Posterior vena cava (tissue), 2 donors: ENCODE data around the gene RUFY3. TPM values are rescaled to one million over a fixed set of nuclear protein-coding genes. Genes with fewer than 3 reads are reported as not detected.
"Not testable (repeated sequence)": the region's sequence is repeated elsewhere in the genome, so short reads cannot be mapped to it uniquely, and the experiment has no call there.

Source experiments
- DNase-seq: peaks from one replicate; pipeline ENCODE4 v3.0.0-alpha.2; 2020; ENCODE audit warnings: low spot score
- intact Hi-C, 2 donors: fragments of 100-400 bp; cut with DNase I; formaldehyde crosslinking; loops; one replicate each; pipeline versions ENCODE4 v1.14.1 to v1.14.2; 2022 to 2023
- total RNA-seq, 2 donors: library from RNA; stranded (reverse); fragmentation: NEBNext Ultra II Directional; extraction: Animal tissue kit (Norgen Biotek cat#: 25700); gene quantifications; one replicate each; pipeline ENCODE4 v1.2.1, GENCODE V29; 2021
- donor health status: DM: yes; HTN: yes; CAD: no.
- donor health status: DM: yes; HTN: yes; CAD: no.

Gene RUFY3
- total RNA-seq, 2 donors from 2014 or later: 58.5 to 62.3 TPM

GRCh38 chr4:70760662-70761061 is 38.9 kb downstream of the RUFY3 start:
- no peak for DNase-seq
- intact Hi-C loops: no loop called here

- DNase-seq: no peak
- intact Hi-C loops: no loop called here
These were observed 39.6 kb downstream of the RUFY3 start for GRCh38 chr4:70761276-70761816.

DNA sequence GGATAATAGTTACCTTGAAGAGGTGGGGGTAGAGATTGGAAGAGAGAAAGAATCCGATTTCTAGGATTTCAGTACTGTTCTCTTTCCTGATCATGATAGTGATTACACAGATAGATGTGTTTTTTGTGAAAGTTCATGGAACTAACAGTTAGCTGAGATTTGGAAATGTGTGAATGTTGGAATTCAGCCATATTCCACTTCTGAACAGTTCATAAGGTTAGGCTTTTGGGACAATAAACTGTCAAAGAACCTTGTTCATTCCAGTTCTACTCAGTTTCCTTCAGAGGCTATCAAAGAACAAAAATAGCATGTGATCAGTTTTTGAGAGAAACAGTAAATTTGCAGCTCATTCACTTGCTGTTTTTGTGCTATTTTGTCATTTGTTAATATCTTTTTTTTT is 43.6 kb downstream of the RUFY3 start:
- intact Hi-C loops: no loop called here
- DNase-seq: no peak

DNA sequence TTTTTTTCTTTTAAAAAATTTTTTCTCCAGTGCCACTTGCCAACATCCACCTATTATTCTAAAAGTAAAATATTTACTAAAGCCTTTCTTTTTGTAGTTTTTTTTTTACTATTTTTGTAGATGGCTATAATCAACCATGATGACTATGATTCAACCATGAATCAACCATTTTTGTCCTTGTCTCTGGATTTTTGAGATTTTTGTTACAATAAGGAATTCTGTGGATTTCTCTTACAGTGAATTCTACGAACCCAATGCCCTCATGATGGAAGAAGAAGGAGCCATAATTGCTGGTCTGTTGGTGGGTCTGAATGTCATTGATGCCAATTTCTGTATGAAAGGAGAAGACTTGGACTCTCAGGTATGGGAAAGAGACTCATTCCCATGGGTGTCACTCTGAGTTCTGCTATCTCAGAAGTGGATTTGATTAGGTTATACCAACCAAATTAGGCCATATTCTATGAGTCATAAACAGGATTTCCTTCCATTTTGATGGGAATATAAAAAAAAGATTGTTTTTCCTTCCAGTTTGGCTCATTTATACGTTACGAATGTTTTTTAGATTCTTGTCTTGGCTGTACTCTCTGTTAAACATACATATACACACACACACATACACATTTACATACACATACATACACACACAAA is 46.7 kb downstream of the RUFY3 start:
- no peak for DNase-seq
- intact Hi-C loops: no loop called here

- DNase-seq, intact Hi-C loops: not testable (repeated sequence)
These were observed 47.6 kb downstream of the RUFY3 start for GRCh38 chr4:70769396-70769795.

GRCh38 chr4:70772929-70773555 is 51.3 kb downstream of the RUFY3 start:
- no peak for DNase-seq
- intact Hi-C loops: no loop called here

- DNase-seq: no peak
- intact Hi-C loops: no loop called here
These were observed 57.2 kb downstream of the RUFY3 start for GRCh38 chr4:70778888-70779422.

DNA sequence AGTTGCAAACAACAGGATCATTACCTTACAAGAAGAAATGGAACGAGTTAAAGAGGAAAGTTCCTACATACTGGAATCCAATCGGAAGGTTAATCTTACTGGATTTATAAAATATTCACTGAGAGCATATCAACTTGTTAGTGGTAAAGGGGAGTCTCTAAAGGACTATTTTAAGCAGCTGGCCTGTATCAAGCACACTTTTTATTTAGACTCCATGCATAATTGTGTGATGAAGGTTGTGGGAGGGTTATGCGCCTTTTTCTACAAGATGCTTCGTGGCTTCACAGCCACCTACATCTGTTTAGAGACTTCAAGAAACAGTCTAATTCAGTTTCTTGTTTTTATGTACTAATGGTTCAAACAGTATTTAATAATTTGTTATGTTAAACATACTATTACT is 61.3 kb downstream of the RUFY3 start:
- intact Hi-C loops: no loop called here
- no peak for DNase-seq

DNA sequence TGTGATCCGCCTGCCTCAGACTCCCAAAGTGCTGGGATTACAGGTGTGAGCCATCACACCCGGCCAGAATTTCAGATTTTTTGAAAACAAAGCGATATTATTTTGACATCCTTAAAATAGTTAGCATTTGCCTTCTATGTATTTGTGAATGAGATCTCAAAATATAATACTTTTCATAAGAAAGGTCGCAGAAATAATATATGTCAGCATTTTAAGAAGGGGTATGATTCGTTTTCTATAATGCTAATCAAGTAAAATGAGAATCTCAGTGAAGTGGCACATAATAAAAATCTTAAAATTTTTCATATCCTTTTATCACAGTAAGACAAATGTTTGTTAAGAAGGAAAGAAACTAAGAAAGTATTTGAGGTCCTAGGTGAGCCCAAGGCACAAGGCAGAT is 65.7 kb downstream of the RUFY3 start:
- intact Hi-C loops: no loop called here
- no peak for DNase-seq

DNA sequence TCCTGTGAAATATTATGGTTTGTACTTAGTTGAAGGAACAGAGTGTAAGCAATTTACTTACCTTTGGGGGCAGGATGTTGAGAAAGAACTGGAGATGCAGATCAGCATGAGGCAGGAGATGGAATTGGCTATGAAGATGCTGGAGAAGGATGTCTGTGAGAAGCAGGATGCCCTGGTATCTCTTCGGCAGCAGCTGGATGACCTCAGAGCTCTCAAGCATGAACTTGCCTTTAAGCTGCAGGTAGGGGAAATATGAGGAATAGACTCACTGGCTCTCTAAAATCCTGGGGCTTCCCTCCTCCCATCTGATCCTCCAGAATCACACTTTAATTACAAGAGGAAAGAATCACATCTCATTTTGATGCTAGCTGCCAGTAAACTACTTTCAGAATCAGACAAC is 67.0 kb downstream of the RUFY3 start:
- intact Hi-C loops: no loop called here
- no peak for DNase-seq

DNA sequence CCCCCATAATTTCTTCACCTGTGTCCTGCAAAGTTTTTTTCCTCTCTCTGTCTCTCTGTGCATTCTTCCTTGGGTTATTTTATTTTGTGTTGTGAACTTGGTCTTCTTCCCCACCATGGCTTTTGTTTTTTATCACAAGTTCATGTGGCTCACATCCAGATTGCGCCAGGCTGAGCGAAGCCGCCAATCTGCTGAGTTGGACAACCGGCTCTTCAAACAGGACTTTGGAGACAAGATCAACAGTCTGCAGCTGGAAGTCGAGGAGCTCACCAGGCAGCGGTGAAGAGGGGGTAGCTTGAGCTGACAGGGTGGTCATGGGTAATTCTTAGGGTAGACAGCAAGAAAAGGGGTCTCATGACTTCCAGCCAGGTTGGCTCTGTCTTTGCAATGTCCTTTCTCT is 71.9 kb downstream of the RUFY3 start:
- no peak for DNase-seq
- intact Hi-C loops: no loop called here

GRCh38 chr4:70801265-70801809 is 79.6 kb downstream of the RUFY3 start:
- intact Hi-C loops: loop anchor here in 1 of 2 donors (5.0 kb wide), 1 partner anchor 724 kb away; no protein-coding TSS in a partner anchor
- no peak for DNase-seq

DNA sequence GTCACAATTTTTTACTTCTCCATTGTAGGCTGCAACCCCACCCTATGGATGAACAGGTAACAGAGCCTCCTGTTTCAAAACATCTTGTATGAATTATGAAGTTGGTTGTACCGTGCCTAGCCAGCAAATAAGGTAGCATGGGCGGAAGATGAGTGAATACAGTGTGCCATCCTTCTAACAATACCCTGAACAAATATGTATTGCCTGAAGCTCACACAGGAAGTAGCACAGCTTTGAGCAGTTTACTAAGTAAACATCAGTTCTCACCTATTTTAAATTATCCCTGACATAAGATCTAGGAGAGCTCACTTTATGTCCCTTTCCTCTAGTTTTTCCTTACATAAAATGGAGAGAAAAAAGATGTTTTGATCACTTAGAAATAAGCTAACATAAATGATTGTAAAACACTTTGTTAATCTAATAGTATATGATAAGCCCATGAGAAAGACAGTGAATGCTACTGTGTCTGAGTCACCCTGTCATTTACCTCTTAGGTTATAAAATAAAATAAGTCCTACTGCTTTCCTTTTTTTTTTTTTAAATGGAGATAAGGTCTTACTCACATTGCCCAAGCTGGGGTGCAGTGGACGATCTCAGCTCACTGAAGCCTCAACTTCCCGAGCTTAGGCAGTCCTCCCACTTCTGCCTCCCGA is 81.3 kb downstream of the RUFY3 start:
- intact Hi-C loops: loop anchor here in 1 of 2 donors (5.0 kb wide), 1 partner anchor 726 kb away; no protein-coding TSS in a partner anchor
- DNase-seq: no peak

DNA sequence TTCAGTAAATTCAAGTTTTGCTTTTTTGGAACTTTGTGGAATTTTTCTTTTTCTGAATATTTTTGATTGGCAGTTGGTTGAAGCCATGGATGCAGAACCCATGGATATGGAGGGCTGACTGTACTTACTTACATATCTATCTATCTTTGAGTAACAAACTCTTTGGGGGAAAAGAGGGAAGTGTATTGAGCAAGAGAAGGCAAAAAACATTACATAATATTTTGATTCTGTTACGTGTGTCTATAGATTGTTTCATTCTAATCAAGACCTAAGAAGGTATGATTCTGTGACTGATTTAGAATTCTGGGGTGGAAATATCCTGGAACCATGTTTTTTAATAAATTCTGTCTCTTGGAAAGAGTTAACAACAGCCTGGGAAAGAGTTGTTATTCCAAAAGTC is 86.4 kb downstream of the RUFY3 start:
- no peak for DNase-seq
- intact Hi-C loops: no loop called here

DNA sequence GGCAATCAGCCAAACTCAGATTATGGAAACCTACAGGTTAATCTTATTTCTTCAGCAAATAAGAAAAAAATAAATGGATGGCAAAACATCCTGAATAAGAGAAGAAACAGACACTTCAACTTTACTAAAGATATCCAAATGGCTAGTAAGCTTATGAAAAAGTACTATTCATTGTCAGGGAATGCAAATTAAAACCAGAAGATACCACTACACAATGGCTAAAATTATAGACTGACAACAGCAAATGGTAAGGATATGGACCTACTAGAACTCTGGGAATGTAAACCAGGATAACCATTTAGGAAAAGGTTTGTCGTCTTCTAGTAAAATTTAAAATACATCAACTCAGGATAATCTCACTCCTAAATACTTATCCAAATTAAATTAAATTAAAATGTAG is 93.6 kb downstream of the RUFY3 start:
- DNase-seq: no peak
- intact Hi-C loops: no loop called here

DNA sequence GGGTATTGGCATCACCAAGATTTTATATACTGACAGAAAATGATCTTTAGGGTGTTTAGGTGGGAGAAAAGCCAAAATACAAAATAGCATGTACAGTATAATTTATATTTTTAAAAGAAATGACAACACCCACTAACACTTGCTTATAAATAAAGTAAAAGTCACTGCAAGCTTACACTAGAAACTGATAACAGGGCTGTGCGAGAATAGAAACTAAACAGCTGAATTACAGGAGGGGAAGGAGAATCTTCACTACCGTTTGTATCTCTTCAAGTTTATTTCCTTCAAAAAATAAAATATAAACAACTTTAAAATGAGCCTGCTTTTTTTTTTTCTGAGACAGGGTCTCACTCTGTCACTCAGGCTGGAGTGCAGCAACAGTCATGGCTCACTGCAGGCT is 95.1 kb downstream of the RUFY3 start:
- intact Hi-C loops: no loop called here
- no peak for DNase-seq

GRCh38 chr4:70818173-70818855 is 96.5 kb downstream of the RUFY3 start:
- intact Hi-C loops: no loop called here
- DNase-seq: no peak

GRCh38 chr4:70818921-70819320 is 97.2 kb downstream of the RUFY3 start:
- DNase-seq: no peak
- intact Hi-C loops: no loop called here

DNA sequence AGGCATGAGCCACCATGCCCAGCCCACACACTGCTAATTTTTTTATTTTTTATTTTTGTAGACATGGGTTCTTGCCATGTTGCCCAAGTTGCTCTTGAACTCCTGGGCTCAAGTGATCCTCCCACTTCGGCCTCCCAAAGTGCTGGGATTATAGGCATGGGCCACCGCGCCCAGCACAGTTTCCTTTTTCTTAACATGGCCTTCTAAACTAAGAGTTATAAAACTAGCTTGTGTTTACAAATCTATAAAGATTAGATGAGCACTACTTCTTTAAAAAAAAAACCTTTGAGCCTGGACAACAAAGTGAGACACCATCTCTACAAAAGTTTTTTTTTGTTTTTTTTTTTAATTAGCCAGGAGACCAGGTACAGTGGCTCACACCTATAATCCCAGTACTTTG is 107.3 kb downstream of the RUFY3 start:
- intact Hi-C loops: no loop called here
- no peak for DNase-seq
